Testis (tissue), 2 donors: Measurements from ENCODE around the gene ADGRA1.

ENCODE experiments used
- POLR2A ChIP-seq: fragments of 450-650 bp; IDR thresholded peaks from one replicate; pipeline ENCODE4 v1.6.1; 2017; ENCODE audit warnings: antibody characterized with exemption, mild to moderate bottlenecking, moderate library complexity
- TF ChIP-seq, protein P1 (sequence below), 3 experiments: fragments of 450-650 bp in 2 of 3; fragments of 200-600 bp in 1 of 3; sonication (generic) in 1 of 3; IDR thresholded peaks; one replicate each; pipeline ENCODE4 v1.5.1; 2016 to 2019; ENCODE audit warnings: antibody characterized with exemption in 3 of 3, mild to moderate bottlenecking in 2 of 3, moderate library complexity in 1 of 3

DNA sequence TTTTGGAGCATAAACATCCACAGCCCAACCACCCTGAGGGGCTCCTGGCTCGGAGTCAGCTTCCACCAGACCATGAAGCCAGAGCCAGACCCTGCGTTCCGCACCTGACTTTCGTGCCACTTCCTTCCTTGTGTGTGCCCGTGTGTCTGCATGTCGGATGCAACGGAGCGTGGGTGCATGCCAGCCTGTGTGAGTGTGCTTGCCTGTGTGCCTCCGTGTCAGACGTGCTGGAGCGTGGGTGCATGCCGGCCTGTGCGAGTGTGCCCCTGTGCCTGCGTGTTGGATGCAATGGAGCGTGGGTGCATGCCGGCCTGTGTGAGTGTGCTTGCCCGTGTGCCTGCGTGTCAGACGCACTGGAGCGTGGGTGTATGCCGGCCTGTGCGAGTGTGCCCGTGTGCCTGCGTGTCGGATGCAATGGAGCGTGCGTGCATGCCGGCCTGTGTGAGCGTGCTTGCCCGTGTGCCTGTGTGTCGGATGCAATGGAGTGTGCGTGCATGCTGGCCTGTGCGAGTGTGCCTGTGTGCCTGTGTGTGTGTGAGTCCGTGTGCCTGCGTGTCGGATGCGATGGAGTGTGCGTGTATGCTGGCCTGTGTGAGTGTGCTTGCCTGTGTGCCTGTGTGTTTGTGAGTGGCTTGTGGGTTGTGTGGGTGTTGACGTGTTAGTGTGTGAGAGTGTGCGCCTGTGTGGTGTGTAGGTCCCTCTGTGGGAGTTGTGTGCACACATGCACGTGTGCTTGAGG is 44.2 kb downstream of the ADGRA1 start:
- TF ChIP-seq POLR2A, result no peak
- TF ChIP-seq, protein P1, sequence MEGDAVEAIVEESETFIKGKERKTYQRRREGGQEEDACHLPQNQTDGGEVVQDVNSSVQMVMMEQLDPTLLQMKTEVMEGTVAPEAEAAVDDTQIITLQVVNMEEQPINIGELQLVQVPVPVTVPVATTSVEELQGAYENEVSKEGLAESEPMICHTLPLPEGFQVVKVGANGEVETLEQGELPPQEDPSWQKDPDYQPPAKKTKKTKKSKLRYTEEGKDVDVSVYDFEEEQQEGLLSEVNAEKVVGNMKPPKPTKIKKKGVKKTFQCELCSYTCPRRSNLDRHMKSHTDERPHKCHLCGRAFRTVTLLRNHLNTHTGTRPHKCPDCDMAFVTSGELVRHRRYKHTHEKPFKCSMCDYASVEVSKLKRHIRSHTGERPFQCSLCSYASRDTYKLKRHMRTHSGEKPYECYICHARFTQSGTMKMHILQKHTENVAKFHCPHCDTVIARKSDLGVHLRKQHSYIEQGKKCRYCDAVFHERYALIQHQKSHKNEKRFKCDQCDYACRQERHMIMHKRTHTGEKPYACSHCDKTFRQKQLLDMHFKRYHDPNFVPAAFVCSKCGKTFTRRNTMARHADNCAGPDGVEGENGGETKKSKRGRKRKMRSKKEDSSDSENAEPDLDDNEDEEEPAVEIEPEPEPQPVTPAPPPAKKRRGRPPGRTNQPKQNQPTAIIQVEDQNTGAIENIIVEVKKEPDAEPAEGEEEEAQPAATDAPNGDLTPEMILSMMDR (IDR thresholded peaks at IDR 0.05), result no peak
